HG02981 (cell line): ENCODE data around the gene VEGFB.

Experiments used
- ATAC-seq: cut with Tn5 transposase; IDR thresholded peaks from one replicate; pipeline ENCODE4 v1.9.1; 2021; ENCODE audit warnings: mild to moderate bottlenecking, moderate library complexity; ENCODE audit not compliant: unreplicated experiment

VEGFB gene

GRCh38 chr11:64245797-64246620 is 11.6 kb downstream of the VEGFB start:
- ATAC-seq, result no peak

GRCh38 chr11:64246621-64246870 is 12.2 kb downstream of the VEGFB start:
- peak; percentile 14 for ATAC-seq

GRCh38 chr11:64246871-64247728 is 12.7 kb downstream of the VEGFB start, which contains the start of gene PPP1R14B:
Gene PPP1R14B (minus strand): TSS chr11:64246943. CDS start chr11:64246673, 270 bp downstream.
- ATAC-seq, result peak; percentile 33

- ATAC-seq, result no peak
Measured at GRCh38 chr11:64247729-64248531, 13.5 kb downstream of the VEGFB start.

GRCh38 chr11:64248578-64248977 is 14.2 kb downstream of the VEGFB start:
- no peak for ATAC-seq

- ATAC-seq, result no peak
Measured at GRCh38 chr11:64249038-64249437, 14.7 kb downstream of the VEGFB start.

GRCh38 chr11:64249563-64250414 is 15.4 kb downstream of the VEGFB start:
- no peak for ATAC-seq

GRCh38 chr11:64250415-64251015 is 16.1 kb downstream of the VEGFB start:
- ATAC-seq, result no peak

GRCh38 chr11:64251016-64251752 is 16.8 kb downstream of the VEGFB start, which contains the start of gene PLCB3:
Gene PLCB3 (plus strand): TSS chr11:64251530. CDS start chr11:64251650, 120 bp downstream.
- no peak for ATAC-seq

- ATAC-seq, result no peak
Measured at GRCh38 chr11:64251753-64252002, 17.3 kb downstream of the VEGFB start.

- no peak for ATAC-seq
Measured at GRCh38 chr11:64252003-64252872, 17.9 kb downstream of the VEGFB start.

GRCh38 chr11:64253043-64253442 is 18.7 kb downstream of the VEGFB start:
- ATAC-seq, result no peak

- ATAC-seq, result no peak
Measured at GRCh38 chr11:64253481-64253880, 19.1 kb downstream of the VEGFB start.

GRCh38 chr11:64254326-64254725 is 19.9 kb downstream of the VEGFB start:
- ATAC-seq, result no peak

- no peak for ATAC-seq
Measured at GRCh38 chr11:64255135-64256128, 21.0 kb downstream of the VEGFB start.

GRCh38 chr11:64256300-64256699 is 21.9 kb downstream of the VEGFB start:
- ATAC-seq, result no peak

- no peak for ATAC-seq
Measured at GRCh38 chr11:64258356-64258755, 24.0 kb downstream of the VEGFB start.
